GM12801 (cell line): ENCODE measurements around the gene B3GALNT1.

Source experiments
- CTCF ChIP-seq: IDR thresholded peaks from one replicate; pipeline ENCODE4 v1.5.1; 2011; ENCODE audit warnings: control low read depth; ENCODE audit not compliant: insufficient read length; ENCODE audit errors: extremely low read depth

Gene B3GALNT1

DNA sequence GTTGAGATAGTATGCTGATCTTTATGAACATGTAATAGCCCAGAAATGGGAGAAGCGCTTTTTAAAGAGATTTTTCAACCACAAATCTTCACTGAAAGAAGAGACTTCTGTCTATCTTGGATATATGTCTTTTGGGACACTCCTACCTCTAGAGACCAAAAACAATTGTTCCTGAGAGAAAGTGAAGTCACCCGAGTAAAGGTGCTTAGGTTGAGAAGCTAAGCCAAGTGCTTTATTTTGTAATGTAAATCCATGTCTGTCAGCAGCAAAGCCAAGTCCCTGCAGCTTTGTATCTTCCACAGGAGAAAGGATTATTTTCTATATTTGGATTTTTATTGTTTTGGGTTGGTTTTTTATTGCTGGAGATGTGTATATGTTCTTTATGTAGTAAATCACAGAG, 32.1 kb upstream of the B3GALNT1 start:
- TF ChIP-seq CTCF = no peak

DNA sequence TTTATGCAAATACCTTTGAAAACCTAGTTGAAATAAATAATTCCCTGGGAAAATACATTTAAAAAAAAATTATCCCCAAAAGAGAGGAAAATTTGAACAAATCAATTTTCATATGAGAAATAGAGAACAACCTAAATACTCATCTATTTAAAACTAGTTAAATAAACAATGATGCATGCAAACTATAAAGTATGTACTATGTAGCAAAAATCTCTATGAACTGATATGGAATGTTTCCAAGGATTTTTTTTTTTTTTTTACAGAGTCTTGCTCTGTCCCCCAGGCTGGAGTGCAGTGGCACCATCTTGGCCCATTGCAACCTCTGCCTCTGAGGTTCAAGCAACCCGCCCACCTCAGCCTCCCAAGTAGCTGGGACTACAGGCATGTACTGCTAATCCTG, 27.2 kb upstream of the B3GALNT1 start:
- no peak for TF ChIP-seq CTCF

- TF ChIP-seq CTCF = no peak
These were observed 21.3 kb upstream of the B3GALNT1 start for GRCh38 chr3:161126495-161126894.

- TF ChIP-seq CTCF = no peak
These were observed 12.5 kb upstream of the B3GALNT1 start for GRCh38 chr3:161117646-161118045.

- TF ChIP-seq CTCF = no peak
These were observed 3.7 kb upstream of the B3GALNT1 start for GRCh38 chr3:161108840-161109239.

DNA sequence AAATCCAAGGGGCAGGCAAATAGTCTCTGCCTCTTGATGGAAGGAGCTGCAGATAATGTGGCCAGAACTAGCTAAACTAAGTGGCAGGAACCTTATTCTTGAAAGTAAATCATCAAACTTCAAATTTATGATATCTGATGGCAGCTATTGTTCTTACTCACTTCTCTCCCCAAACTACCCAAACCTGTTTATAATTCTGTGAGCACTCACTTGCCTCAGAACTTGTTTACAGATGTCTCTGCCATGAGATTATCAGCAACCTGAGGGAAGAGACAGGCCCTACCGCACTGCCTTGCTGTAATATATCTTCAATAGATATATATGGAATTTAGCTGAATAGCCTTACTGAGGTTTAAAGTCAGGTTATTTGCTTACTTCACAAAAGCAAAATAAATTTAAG, 2.2 kb upstream of the B3GALNT1 start:
- no peak for TF ChIP-seq CTCF

GRCh38 chr3:161103776-161104385, 1.3 kb downstream of the B3GALNT1 start:
- TF ChIP-seq CTCF = no peak
